ENCODE data around the gene SLIT3.

Gene SLIT3

DNA sequence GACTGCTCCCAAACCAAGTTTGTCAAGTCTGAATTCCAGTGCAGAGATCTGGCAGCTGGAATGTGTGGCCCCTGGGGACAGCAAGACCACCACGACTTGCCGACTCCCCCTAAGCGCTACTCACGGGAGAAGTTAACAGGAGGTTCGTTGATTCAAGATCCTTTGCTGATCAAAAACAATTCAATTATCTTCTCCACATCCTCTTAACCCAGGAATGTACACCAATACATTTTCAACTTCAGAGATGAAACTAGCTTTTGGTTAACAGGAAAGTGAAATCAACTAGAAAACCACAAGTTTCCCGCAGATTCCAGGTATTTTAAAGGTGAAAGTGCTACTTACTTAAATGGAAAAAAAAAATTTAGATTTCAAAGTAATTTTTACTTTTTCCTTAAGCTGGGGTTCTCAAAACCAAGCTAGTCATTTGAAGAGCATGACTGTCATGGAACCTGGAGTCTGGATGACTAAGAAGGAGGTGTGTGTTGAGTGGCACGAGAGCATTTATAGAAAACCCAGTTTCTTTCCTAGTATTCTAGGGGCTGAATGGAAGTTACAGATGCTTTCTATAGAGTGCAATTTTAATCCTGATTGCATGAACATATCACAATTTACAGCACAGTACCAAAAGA, 464.2 kb downstream of the SLIT3 start:
- FAIRE-seq = no peak
- no peak for DNase-seq (ENCODE audit: insufficient read length, low spot score)
- TF ChIP-seq, protein P1, sequence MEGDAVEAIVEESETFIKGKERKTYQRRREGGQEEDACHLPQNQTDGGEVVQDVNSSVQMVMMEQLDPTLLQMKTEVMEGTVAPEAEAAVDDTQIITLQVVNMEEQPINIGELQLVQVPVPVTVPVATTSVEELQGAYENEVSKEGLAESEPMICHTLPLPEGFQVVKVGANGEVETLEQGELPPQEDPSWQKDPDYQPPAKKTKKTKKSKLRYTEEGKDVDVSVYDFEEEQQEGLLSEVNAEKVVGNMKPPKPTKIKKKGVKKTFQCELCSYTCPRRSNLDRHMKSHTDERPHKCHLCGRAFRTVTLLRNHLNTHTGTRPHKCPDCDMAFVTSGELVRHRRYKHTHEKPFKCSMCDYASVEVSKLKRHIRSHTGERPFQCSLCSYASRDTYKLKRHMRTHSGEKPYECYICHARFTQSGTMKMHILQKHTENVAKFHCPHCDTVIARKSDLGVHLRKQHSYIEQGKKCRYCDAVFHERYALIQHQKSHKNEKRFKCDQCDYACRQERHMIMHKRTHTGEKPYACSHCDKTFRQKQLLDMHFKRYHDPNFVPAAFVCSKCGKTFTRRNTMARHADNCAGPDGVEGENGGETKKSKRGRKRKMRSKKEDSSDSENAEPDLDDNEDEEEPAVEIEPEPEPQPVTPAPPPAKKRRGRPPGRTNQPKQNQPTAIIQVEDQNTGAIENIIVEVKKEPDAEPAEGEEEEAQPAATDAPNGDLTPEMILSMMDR (IDR thresholded peaks at IDR 0.05; ENCODE audit: insufficient read depth, missing control alignments) = no peak

DNA sequence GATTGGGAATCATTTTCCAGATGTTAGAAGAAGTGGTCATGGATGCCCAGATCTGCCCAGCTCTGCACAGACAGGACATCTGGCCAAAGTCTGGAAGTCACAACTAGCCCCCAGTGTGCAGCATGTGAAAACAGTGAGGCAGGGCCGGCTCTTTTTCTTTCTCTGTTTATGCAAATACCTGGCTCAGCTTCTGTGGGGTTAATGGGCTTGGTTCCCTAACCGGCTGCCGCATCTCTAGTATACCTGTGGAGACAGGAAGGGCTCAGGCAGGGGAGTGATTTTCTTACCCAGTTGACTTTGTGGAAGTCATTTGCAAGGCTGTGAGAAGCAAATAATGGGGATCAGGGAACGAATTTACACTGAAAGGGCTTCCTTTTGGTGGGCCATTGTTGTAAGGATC, 467.0 kb downstream of the SLIT3 start:
- TF ChIP-seq, protein P1 (IDR thresholded peaks at IDR 0.05; ENCODE audit: insufficient read depth, missing control alignments) = no peak
- FAIRE-seq (no peak), DNase-seq (ENCODE audit: insufficient read length, low spot score) (no peak)

DNA sequence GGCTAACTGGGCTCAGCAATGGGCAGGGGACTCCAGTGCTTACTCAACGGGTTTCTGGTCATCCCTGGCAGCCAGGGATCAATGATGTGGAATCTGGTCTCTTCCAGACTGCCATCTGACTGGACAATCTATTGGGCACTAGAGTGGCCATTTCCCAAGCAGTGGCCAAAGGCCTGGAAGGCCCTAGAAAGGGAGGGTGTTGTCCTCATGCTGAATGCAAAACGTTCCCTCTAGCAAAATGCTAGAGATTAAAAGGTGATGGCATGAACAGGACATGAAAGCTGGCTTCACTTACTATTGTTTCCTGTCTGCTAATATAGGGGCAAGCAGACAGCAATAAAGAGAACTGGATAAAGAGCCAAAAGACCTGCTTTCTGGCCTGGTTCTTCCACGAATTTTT, 467.6 kb downstream of the SLIT3 start:
- TF ChIP-seq, protein P1 (IDR thresholded peaks at IDR 0.05; ENCODE audit: insufficient read depth, missing control alignments) = no peak
- DNase-seq (ENCODE audit: insufficient read length, low spot score) = no peak
- FAIRE-seq = no peak

DNA sequence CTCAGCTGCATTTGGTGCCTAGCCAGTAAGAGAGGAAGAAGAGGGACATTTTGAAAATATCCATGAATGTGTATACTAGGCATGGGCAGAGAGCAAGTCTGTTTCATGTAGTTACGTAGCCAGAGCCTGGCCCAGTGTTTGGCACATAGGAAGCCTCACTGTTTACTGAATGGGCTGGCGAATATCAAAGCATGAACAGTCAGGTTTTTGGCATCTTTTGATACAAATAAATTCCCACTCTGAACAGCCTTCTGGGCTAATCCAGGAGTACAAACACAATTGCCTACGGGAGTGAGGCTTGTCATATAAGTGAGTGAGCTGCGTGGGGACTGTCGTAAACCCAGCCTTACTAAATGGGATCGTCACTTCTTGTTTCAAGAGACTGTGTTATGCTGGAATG, 468.6 kb downstream of the SLIT3 start:
- TF ChIP-seq, protein P1 (IDR thresholded peaks at IDR 0.05; ENCODE audit: insufficient read depth, missing control alignments) = no peak
- no peak for FAIRE-seq
- DNase-seq (ENCODE audit: insufficient read length, low spot score) = no peak

DNA sequence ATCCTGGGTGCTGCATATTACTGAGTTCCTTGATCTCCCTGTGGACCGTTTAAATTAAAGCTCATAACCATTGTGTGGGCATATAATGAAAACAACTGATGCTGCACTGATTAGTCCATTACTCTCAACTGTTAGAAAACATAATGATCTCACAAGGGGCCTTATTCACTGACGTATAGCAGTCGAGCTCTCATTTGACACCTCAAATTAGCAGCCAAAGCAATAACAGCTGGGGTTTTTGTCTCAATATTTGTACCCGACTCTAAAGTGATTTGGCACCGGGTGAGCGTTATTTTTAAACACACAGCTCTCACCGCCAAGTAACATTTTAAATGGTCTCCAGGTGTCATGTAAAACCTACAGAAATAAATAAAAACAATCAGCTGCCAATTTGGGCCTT, 469.6 kb downstream of the SLIT3 start:
- DNase-seq (ENCODE audit: insufficient read length, low spot score) (no peak), FAIRE-seq (no peak)
- TF ChIP-seq, protein P1 (IDR thresholded peaks at IDR 0.05; ENCODE audit: insufficient read depth, missing control alignments) = no peak

DNA sequence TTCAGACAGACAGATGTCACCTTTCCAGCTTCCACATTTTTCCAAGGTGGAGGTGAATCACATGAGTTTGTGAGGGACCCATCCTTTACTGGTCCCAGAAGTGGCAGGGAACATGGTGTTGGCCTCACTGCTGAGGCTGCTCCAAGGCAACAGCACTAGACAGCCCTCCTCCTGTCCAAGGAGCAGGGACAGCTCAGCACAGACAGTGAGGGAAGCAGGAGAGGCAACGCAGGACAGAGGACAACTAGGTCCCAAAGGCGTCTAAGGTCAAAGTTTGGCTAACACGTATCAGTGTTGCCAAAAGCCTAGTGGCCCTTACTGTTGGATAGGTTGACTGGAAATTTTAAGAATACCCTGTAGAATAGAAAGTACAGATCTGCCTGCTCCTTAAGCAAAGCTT, 470.1 kb downstream of the SLIT3 start:
- DNase-seq (ENCODE audit: insufficient read length, low spot score) (no peak), FAIRE-seq (no peak)
- TF ChIP-seq, protein P1 (IDR thresholded peaks at IDR 0.05; ENCODE audit: insufficient read depth, missing control alignments) = no peak

DNA sequence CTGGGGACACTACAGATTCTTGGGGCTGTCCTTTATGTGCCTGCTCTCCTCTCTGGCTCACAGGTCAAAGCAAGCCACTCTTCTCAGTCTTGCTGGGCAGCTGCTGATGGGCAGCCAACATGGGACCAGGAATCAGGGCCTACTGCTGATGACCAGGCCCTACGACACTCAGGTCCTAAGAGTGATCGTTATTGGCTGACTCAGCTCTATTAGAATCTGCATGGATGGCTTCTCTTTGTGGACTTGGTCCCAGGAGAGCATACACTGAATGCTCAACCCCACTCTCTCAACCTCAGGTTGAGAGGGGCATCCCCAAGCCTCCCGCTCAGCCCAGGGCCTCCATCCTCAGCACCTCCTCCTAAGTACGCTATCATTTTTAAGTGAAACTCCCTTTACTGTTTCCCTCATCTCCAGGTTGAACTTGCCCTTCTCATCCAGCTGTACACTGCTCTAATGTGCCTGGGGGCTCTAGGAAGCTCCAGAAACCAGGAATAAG, 471.0 kb downstream of the SLIT3 start:
- FAIRE-seq (no peak), DNase-seq (ENCODE audit: insufficient read length, low spot score) (no peak)
- TF ChIP-seq, protein P1 (IDR thresholded peaks at IDR 0.05; ENCODE audit: insufficient read depth, missing control alignments) = no peak

Data from D721Med (cell line).